ENCODE data around the gene ENAH.

Gene ENAH

GRCh38 chr1:225539575-225539974 is 113.3 kb downstream of the ENAH start:
- DNase-seq (ENCODE audit: low read depth, low spot score): no peak
- no peak overlapping the region for H3K4me3 ChIP-seq (ENCODE audit: low read length)

DNA sequence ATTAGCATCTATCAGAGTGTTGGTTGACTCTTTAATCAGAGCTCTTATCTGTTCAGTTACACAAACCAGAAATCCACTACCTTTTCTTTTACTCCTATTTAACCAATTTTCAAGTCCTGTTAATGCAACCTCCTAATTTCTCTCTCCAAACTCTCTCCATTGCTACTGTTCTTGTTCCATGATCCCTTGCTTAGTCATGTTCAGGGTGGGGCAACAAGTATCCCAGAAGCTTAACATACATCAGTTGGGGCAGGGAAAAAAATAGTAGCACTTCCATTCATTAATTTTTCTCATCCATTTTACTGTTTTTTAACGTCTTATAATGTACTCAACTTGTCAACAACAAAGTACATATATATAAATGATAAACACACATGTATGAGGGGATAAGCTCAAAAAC is 113.9 kb downstream of the ENAH start:
- H3K4me3 ChIP-seq (ENCODE audit: low read length): no peak overlapping the region
- DNase-seq (ENCODE audit: low read depth, low spot score): no peak

- no peak for DNase-seq (ENCODE audit: low read depth, low spot score)
- H3K4me3 ChIP-seq (ENCODE audit: low read length): no peak overlapping the region
Measured at GRCh38 chr1:225537554-225538251, 115.2 kb downstream of the ENAH start.

DNA sequence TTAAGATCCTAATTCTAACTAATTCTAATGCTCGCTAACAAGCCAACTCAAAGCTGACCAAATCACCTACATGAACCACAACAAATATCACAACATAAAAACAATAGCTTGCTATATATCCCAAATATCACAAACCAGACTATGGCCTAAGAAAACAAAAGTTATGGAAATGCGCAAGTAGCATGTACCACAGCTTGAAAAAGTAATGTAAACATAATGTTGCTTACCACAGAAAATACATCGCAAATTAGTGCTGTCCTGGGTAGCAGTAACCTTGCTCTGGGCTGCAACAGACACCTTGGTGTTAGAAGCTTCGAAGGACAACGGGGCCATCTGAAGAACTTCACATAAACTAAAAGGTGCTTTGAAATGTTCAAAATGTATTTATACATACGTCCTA is 117.6 kb downstream of the ENAH start:
- DNase-seq (ENCODE audit: low read depth, low spot score): no peak
- H3K4me3 ChIP-seq (ENCODE audit: low read length): no peak overlapping the region

DNA sequence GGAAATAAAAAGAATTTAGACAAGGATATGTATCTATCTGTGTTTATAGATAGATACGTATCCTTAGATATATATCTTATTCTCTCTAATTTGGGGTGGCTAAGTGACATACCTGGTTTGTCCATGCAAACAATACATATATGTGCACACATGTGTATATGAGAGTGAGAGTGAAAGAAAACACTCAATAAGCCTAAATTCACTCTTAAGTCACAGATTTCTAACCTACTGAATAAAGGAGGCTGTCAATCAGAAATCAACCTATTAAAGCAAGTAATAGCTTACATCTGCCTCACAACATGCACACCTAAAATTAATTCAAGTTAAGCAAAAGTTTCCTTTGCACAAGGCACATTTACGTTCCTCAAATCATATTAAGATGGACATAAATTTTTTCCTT is 118.2 kb downstream of the ENAH start:
- no peak overlapping the region for H3K4me3 ChIP-seq (ENCODE audit: low read length)
- DNase-seq (ENCODE audit: low read depth, low spot score): no peak

GRCh38 chr1:225534135-225534534 is 118.8 kb downstream of the ENAH start:
- no peak for DNase-seq (ENCODE audit: low read depth, low spot score)
- H3K4me3 ChIP-seq (ENCODE audit: low read length): no peak overlapping the region

- DNase-seq (ENCODE audit: low read depth, low spot score): no peak
- no peak overlapping the region for H3K4me3 ChIP-seq (ENCODE audit: low read length)
Measured at GRCh38 chr1:225533238-225533637, 119.7 kb downstream of the ENAH start.

- no peak for DNase-seq (ENCODE audit: low read depth, low spot score)
- H3K4me3 ChIP-seq (ENCODE audit: low read length): no peak overlapping the region
Measured at GRCh38 chr1:225532240-225532944, 120.5 kb downstream of the ENAH start.

DNA sequence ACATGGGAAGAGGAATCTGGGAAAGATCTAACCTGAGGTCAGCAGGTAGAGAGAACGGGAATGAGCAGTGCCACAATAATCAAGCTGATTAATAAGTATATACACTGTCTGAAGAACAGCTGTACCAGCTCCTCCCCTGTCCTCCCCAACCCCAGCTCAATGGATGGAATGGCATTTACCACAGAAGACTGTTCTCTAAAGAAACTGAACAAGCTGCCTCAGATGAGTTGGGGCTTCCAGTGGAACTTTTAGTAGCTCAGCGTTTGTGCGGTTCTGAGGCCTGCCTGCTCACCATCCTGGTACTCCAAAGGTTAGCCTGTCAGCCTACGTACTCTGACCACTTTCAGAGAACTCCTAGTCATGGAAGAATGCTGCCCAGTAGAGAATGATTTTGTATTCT is 123.2 kb downstream of the ENAH start:
- no peak overlapping the region for H3K4me3 ChIP-seq (ENCODE audit: low read length)
- no peak for DNase-seq (ENCODE audit: low read depth, low spot score)

GRCh38 chr1:225527575-225527974 is 125.3 kb downstream of the ENAH start:
- no peak for DNase-seq (ENCODE audit: low read depth, low spot score)

DNA sequence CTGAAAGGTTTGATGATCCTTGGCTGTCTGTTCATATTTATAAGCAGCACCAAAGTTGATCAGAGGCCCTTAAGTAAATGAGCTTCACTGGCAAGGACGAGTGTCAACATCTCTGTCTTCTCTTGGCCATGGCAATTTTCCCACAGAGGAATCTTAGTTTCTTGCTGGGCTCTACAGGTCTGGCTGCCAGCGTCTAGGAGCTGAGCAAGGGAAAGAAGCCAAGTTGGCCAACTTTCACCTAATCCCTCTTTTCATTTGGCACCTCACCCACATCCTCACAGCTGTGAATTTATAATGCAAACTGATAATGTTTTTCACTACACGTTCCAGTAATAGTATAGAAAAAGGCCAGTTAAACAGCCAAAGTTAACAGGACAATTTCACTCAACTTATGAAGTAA is 126.0 kb downstream of the ENAH start:
- no peak for DNase-seq (ENCODE audit: low read depth, low spot score)
- no peak overlapping the region for H3K4me3 ChIP-seq (ENCODE audit: low read length)

More at GRCh38 chr1:225527575-225527974, 125.3 kb downstream of the ENAH start:
- no peak overlapping the region for H3K4me3 ChIP-seq (ENCODE audit: low read length)

DNA sequence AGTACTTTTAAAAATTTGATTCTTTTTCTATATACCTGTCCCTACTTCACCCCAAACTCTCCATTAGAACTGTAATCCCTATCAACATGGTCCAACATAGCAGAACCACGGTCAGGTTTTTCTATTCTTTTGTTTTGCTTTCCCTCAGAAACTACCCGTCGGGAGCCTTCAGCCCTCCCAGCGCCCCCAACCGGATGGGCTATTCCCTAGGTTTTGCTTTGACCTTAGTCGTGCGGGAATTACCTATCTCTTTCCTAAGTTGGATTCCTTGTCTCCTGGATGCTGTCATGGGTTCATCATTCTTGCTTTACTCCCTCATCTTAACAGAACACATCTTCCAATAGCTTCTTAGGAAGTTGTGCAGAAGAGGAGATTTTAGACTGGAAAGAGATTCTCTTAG is 127.5 kb downstream of the ENAH start:
- H3K4me3 ChIP-seq (ENCODE audit: low read length): no peak overlapping the region
- no peak for DNase-seq (ENCODE audit: low read depth, low spot score)

DNA sequence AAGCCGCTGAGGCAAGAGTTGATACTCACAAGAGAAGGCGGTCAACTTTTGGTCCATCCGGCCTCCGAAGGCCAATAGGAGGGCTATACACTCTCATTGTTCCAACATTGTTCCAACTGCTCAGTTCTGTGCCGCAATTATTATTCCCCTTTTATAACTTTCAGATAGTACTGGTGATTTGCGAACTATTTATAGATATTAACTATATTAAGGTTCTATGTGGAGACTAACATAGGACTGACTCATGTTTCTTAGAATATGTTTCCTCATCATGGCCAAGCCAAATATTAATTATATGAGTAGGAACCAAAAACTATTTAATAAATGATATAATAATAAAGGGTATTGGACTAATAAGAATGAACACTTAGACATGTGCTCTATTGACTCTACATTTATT is 128.4 kb downstream of the ENAH start:
- H3K4me3 ChIP-seq (ENCODE audit: low read length): no peak overlapping the region
- DNase-seq (ENCODE audit: low read depth, low spot score): no peak

DNA sequence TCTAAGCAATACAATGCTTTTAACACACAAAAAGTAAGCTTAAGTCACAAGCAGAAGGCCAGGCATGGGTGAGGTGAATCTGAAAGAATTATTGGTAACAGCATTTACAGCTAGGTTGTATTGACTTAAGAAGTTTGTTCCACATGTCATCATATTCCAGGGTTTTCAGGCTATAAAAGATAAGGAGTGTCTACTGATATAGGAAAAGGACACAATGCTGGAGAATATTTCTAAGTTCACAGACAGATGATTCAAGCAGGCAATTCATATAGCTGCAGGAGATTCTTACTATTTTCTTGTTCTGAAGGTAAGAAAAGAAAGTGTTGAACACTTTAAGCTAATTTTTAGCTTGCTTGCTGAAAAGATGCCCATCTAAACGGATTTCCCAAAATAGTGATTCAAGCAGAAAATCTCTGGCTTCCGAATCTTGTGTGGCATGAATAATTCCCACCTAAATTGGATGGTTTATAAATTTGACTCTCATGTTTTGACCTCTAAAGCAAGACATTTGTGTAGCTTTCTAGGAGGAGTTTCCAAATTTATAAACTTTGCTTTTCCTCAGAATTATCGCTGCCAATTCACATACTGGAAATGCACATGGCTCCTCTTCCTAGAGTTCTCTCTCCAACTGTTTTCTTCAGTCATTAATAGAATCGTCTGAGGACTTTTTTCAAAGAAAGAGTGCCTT is 129.5 kb downstream of the ENAH start:
- DNase-seq (ENCODE audit: low read depth, low spot score): no peak
- H3K4me3 ChIP-seq (ENCODE audit: low read length): no peak overlapping the region

DNA sequence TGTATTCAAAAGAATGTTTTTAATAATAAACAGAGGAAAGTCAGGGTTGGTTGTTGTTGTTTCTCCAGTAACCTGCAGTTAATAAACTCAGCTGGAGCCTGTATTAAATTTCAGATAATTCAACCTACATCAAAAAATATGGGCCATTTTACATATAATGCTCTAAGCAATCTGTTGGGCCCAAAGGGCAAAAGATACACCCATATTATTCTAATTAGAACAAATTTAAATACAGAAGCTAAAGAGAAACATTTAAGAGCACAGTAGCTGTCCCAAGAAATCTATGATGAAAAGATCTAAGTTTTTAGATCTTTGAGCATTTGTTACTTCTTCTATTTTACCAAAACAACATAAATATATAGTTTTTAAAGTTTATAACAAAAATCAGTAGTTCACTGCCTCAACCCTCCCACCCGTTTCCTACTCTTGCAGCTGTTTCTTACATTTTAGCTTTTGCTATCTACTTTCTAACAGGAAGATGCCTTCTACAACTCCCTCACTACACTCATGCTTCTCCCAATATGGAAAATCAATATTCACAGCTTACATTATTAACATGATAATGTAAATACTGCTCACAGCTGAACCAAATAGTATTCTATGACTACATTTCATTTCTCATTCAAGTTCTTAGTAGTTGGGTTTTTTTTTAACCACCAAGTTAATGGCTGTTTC is 130.2 kb downstream of the ENAH start:
- H3K4me3 ChIP-seq (ENCODE audit: low read length): no peak overlapping the region
- no peak for DNase-seq (ENCODE audit: low read depth, low spot score)

DNA sequence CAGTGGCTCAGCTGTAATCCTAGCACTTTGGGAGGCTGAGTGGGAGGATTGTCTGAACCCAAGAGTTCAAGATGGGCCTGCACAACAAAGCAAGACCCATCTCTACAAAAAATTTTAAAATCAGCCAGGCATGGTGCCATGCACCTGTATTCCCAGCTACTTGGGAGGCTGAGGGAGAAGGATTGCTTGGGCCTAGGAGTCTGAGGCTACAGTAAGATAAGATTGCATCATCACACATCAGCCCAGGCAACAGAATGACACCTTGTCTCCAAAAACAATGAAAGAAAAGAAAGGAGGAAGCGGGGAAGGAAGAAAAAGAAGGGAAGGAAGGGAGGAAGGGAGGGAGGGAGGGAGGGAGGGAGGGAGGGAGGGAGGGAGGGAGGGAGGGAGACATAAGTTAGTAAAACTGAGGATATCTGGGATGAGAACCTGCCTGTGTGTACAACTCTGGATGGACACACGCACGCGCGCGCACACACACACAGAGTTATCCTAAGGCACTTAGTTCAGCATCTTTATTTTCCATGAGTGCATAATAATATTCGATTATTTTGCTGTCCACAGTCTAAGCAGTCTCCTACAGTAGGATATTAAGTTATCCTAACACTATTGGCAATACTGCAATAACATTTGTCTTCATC is 132.2 kb downstream of the ENAH start:
- DNase-seq (ENCODE audit: low read depth, low spot score): no peak
- H3K4me3 ChIP-seq (ENCODE audit: low read length): no peak overlapping the region

DNA sequence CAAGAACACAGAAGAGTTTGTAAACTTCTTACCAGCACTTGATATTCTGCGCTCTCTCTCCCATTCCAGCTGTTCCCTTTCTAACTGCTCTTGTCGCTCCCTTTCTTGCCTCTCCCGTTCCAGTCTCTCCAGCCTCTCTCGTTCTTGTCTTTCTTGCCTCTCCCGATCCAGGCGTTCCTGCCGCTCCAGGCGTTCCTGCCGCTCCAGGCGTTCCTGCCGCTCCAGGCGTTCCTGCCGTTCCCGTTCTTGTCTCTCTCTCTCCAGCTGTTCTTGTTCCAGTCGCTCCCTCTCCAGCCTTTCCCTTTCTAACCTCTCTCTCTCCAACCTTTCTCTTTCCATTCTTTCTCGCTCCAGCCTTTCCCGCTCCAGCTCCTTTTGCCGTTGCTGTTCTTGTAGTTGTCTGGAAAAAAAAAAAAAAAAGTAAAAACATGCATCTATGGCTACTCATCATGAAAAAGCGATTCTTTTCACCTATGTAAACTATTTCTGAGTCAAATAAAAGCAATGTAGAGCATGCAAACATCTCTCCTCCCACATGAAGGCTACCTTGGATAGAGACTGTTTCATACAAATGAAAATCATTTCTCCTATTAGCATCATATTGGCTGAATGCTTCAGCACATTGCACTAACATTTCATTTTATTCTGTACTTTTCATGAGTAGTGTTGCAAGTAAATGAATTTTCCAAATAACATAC is 133.6 kb downstream of the ENAH start:
- no peak for DNase-seq (ENCODE audit: low read depth, low spot score)
- no peak overlapping the region for H3K4me3 ChIP-seq (ENCODE audit: low read length)

DNA sequence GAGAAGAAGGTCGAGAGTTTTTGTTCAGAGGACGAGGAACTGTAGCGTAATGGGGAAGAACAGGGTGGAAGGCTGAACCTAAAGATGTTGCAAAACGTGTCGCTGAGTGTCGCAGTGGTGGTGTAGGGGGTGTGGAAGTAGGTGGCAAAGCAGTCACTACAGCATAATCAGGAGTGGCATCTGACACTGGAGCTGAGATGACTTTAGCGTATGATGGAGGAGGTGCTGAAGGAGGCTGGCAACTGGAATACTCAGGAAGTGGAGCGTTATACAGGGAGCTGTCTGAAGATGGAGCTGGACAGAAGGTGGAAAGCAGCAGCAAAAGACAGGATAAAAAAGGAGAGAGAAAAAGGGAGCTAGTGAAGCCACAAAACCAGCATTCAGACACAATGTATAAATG is 135.2 kb downstream of the ENAH start:
- H3K4me3 ChIP-seq (ENCODE audit: low read length): no peak overlapping the region
- DNase-seq (ENCODE audit: low read depth, low spot score): no peak

DNA sequence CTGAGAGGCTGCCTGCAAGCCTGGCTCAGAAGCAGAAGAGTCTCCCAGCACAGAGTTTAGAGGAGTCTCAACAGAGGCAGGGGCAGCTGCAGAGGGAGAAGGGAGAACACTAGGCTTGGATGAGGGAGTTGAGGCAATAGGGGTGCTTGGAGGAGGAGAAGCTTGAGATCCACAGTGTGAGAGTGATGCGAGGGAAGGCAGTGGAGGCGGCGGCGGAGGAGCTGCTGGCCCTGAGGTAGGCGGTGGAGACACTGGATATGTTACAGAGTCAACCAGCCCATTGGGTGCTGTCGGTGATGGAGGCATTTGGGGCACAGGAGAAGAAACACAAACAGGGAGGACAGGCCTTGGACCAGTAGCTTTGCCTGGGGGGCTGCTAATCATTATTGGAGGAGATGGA is 135.7 kb downstream of the ENAH start:
- no peak overlapping the region for H3K4me3 ChIP-seq (ENCODE audit: low read length)
- no peak for DNase-seq (ENCODE audit: low read depth, low spot score)
